ENCODE results near the gene HSPB9. TPM values are rescaled to one million over a fixed set of nuclear protein-coding genes. Genes with fewer than 3 reads are reported as not detected.

Gene HSPB9
- total RNA-seq, 1 experiment from 2014 or later = not detected

GRCh38 chr17:42131981-42132432 is 9.4 kb downstream of the HSPB9 start:
- peaks cover 70% of the 10 kb centered on the region for H3K36me3 Mint-ChIP-seq (ENCODE audit: insufficient read depth, unreplicated experiment)
- H3K9me3 Mint-ChIP-seq (ENCODE audit: unreplicated experiment) = no peaks in the 10 kb centered on the region
- H3K27ac Mint-ChIP-seq (ENCODE audit: low read depth, unreplicated experiment) = no peak overlapping the region
- CTCF ChIA-PET = interaction anchor here (0.6 kb wide), 1 partner anchor 21 kb away, joined by 3 read pairs; no protein-coding TSS in a partner anchor
- POLR2A ChIA-PET = interaction anchor here (0.7 kb wide), 1 partner anchor 141 kb away, joined by 3 read pairs; no protein-coding TSS in a partner anchor
- no peak for DNase-seq (ENCODE audit: unreplicated experiment)
- H3K27me3 Mint-ChIP-seq (ENCODE audit: insufficient read depth, unreplicated experiment) = no peaks in the 10 kb centered on the region
- H3K4me3 Mint-ChIP-seq (ENCODE audit: unreplicated experiment) = no peak overlapping the region
- no TSS peak for BruUV-seq (replicated peaks)
- intact Hi-C loops (cut with micrococcal nuclease) = no loop called here
- no peak for TF ChIP-seq CTCF (IDR thresholded peaks at IDR 0.05; ENCODE audit: unreplicated experiment)
- peaks cover 20% of the 10 kb centered on the region for H3K4me1 Mint-ChIP-seq (ENCODE audit: insufficient read depth, unreplicated experiment)

GRCh38 chr17:42132941-42133340 is 10.3 kb downstream of the HSPB9 start:
- peaks cover 74% of the 10 kb centered on the region for H3K36me3 Mint-ChIP-seq (ENCODE audit: insufficient read depth, unreplicated experiment)
- H3K4me3 Mint-ChIP-seq (ENCODE audit: unreplicated experiment) = no peak overlapping the region
- peaks cover 20% of the 10 kb centered on the region for H3K4me1 Mint-ChIP-seq (ENCODE audit: insufficient read depth, unreplicated experiment)
- H3K27me3 Mint-ChIP-seq (ENCODE audit: insufficient read depth, unreplicated experiment) = no peaks in the 10 kb centered on the region
- H3K9me3 Mint-ChIP-seq (ENCODE audit: unreplicated experiment) = no peaks in the 10 kb centered on the region
- no TSS peak for BruUV-seq (replicated peaks)
- ChIA-PET POLR2A (no interaction called here), CTCF (no interaction called here)
- intact Hi-C loops (cut with micrococcal nuclease) = no loop called here
- DNase-seq (ENCODE audit: unreplicated experiment) = no peak
- no peak for TF ChIP-seq CTCF (IDR thresholded peaks at IDR 0.05; ENCODE audit: unreplicated experiment)
- no peak overlapping the region for H3K27ac Mint-ChIP-seq (ENCODE audit: low read depth, unreplicated experiment)

- BruUV-seq (replicated peaks) = no TSS peak
- CTCF ChIA-PET = interaction anchor here (0.6 kb wide), 1 partner anchor 298 kb away, joined by 3 read pairs; no protein-coding TSS in a partner anchor
- Mint-ChIP-seq H3K4me1 (ENCODE audit: insufficient read depth, unreplicated experiment) (peaks cover 20% of the 10 kb centered on the region), H3K4me3 (ENCODE audit: unreplicated experiment) (no peak overlapping the region), H3K27me3 (ENCODE audit: insufficient read depth, unreplicated experiment) (no peaks in the 10 kb centered on the region), H3K9me3 (ENCODE audit: unreplicated experiment) (no peaks in the 10 kb centered on the region), H3K36me3 (ENCODE audit: insufficient read depth, unreplicated experiment) (peaks cover 75% of the 10 kb centered on the region), H3K27ac (ENCODE audit: low read depth, unreplicated experiment) (no peak overlapping the region)
- no peak for TF ChIP-seq CTCF (IDR thresholded peaks at IDR 0.05; ENCODE audit: unreplicated experiment)
- intact Hi-C loops (cut with micrococcal nuclease) = no loop called here
- POLR2A ChIA-PET = interaction anchor here (1.3 kb wide), 1 partner anchor 12 kb away, joined by 3 read pairs; the partner anchor contains the start of gene KAT2A
- no peak for DNase-seq (ENCODE audit: unreplicated experiment)
Measured at GRCh38 chr17:42133461-42134041, 10.9 kb downstream of the HSPB9 start.

- Mint-ChIP-seq H3K4me1 (ENCODE audit: insufficient read depth, unreplicated experiment) (peaks cover 20% of the 10 kb centered on the region), H3K36me3 (ENCODE audit: insufficient read depth, unreplicated experiment) (peaks cover 68% of the 10 kb centered on the region), H3K9me3 (ENCODE audit: unreplicated experiment) (no peaks in the 10 kb centered on the region), H3K4me3 (ENCODE audit: unreplicated experiment) (no peak overlapping the region), H3K27ac (ENCODE audit: low read depth, unreplicated experiment) (no peak overlapping the region), H3K27me3 (ENCODE audit: insufficient read depth, unreplicated experiment) (no peaks in the 10 kb centered on the region)
- TF ChIP-seq CTCF (IDR thresholded peaks at IDR 0.05; ENCODE audit: unreplicated experiment) = no peak
- DNase-seq (ENCODE audit: unreplicated experiment) = no peak
- ChIA-PET POLR2A (interaction anchor here (1.0 to 1.3 kb wide), 3 partner anchors 19 to 110 kb away, joined by 4 to 7 read pairs (median 4); no protein-coding TSS in a partner anchor), CTCF (interaction anchor here (0.6 to 1.7 kb wide), 2 partner anchors 11 to 335 kb away, joined by 5 to 6 read pairs; no protein-coding TSS in a partner anchor)
- no TSS peak for BruUV-seq (replicated peaks)
- intact Hi-C loops (cut with micrococcal nuclease) = no loop called here
Measured at GRCh38 chr17:42135151-42135550, 12.5 kb downstream of the HSPB9 start.

Measured in MCF 10A (cell line).